Caco-2 (cell line): Measurements from ENCODE around the gene ZBTB17. TPM values are rescaled to one million over a fixed set of nuclear protein-coding genes. Genes with fewer than 3 reads are reported as not detected.

Experiments used
- BruUV-seq: library from RNA; stranded (reverse); fragments of 400-500 nt; replicated peaks from 2 replicates; lab custom pipeline; 2021; lab: Mats Ljungman, UMichigan
- CTCF ChIA-PET: fragments of 300-600 bp; sonication (Branson Sonifier 250); formaldehyde crosslinking; loops from one replicate; lab custom pipeline; 2022; ENCODE audit warnings: antibody characterized with exemption; lab: Charles Lee
- POLR2A ChIA-PET: fragments of 300-600 bp; sonication (Branson Sonifier 250); formaldehyde crosslinking; loops from one replicate; lab custom pipeline; 2022; ENCODE audit warnings: antibody characterized with exemption; lab: Charles Lee
- DNase-seq, 2 experiments: peaks; one replicate each; pipeline versions ENCODE4 v3.0.0 to v3.0.0-alpha.2; 2020 to 2022
- H3K27me3 ChIP-seq: replicated peaks from 2 replicates; pipeline ENCODE4 v1.6.0; 2011; ENCODE audit warnings: low read length; ENCODE audit not compliant: control insufficient read depth, insufficient read depth
- H3K36me3 ChIP-seq: 2 replicates; pipeline ENCODE4 v1.5.1; 2011; ENCODE audit warnings: low read length; ENCODE audit not compliant: control insufficient read depth, insufficient read depth
- H3K4me1 ChIP-seq: fragments of 250-450 bp; sonication (Bioruptor Pico); 2 replicates; pipeline ENCODE4 v1.5.1; 2020; ENCODE audit warnings: mild to moderate bottlenecking
- H3K4me3 ChIP-seq: 2 replicates; pipeline ENCODE4 v1.5.1; 2011; ENCODE audit warnings: low read depth, mild to moderate bottlenecking, control low read depth, low read length
- H3K9me3 ChIP-seq: fragments of 250-450 bp; sonication (Bioruptor Pico); 2 replicates; pipeline ENCODE4 v1.5.1; 2020; ENCODE audit warnings: mild to moderate bottlenecking, moderate library complexity
- H3K27ac Mint-ChIP-seq: one replicate; pipeline ENCODE4 v1.8.0; 2022; ENCODE audit warnings: mixed read lengths; ENCODE audit not compliant: unreplicated experiment
- H3K27me3 Mint-ChIP-seq: one replicate; pipeline ENCODE4 v1.8.0; 2022; ENCODE audit warnings: mixed read lengths; ENCODE audit not compliant: insufficient read depth, unreplicated experiment
- H3K36me3 Mint-ChIP-seq: one replicate; pipeline ENCODE4 v1.8.0; 2022; ENCODE audit warnings: mild to moderate bottlenecking, mixed read lengths; ENCODE audit not compliant: insufficient read depth, unreplicated experiment
- H3K4me1 Mint-ChIP-seq: one replicate; pipeline ENCODE4 v1.8.0; 2022; ENCODE audit warnings: low read depth, mixed read lengths; ENCODE audit not compliant: unreplicated experiment
- H3K4me3 Mint-ChIP-seq: one replicate; pipeline ENCODE4 v1.8.0; 2022; ENCODE audit warnings: mild to moderate bottlenecking, moderate library complexity, mixed read lengths; ENCODE audit not compliant: unreplicated experiment
- H3K9me3 Mint-ChIP-seq: one replicate; pipeline ENCODE4 v1.8.0; 2022; ENCODE audit warnings: mixed read lengths; ENCODE audit not compliant: unreplicated experiment
- intact Hi-C: fragments of 100-400 bp; cut with micrococcal nuclease; formaldehyde crosslinking; loops from one replicate; pipeline ENCODE4 v1.10.0; 2022; ENCODE audit not compliant: unreplicated experiment
- total RNA-seq: library from RNA; stranded (reverse); gene quantifications from 2 replicates; pipeline ENCODE4 v1.2.3, GENCODE V29; 2022
- TF ChIP-seq, protein P1 (sequence below), 2 experiments: fragments of 200-600 bp in 1 of 2; IDR thresholded peaks; 1 replicate in 1 of 2; 2 replicates in 1 of 2; pipeline versions ENCODE4 v1.5.1 to v1.8.0; 2011 to 2022; ENCODE audit warnings: antibody characterized with exemption in 1 of 2, control low read depth in 1 of 2, inconsistent platforms in 1 of 2, low read depth in 1 of 2, low read length in 1 of 2, mild to moderate bottlenecking in 1 of 2, moderate library complexity in 1 of 2; ENCODE audit not compliant: insufficient read depth in 1 of 2, severe bottlenecking in 1 of 2, unreplicated experiment in 1 of 2

ZBTB17 gene
- total RNA-seq, 1 experiment from 2014 or later, result 23.5 TPM

DNA sequence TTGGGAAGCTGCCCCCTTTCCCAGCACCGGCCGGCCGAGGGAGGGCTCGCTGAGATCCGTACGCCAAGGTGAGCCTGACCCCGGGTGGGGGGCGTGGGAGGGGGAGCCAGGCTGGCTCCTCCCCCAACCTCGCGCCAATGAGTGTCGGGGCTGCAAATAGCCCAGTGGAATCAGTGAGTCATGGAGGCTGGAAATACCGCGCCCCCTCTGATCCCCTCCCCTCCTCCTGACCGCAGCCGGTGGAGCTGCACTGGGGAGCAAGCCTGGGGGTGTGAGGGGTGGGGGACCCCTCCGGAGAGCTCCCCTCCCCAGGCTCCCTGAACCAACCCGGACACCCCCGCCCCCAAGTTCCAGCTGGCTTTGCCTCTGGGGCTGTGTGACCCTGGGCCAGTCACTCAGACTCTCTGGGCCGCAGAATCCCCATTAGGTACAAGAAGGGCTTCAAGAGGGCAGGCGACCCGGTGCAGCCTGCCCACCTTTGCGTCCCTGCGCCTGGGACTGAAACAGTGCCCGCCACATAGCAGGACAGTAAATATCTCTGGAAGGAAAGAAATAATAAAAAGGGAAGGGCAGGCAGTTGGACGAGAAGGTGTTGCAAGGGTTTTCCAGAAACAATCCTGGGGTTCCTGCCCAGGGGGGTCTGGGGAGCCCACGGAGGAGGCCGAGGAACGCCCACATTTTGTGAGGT, 37.5 kb upstream of the ZBTB17 start:
- Histone ChIP-seq H3K4me3 (no peak overlapping the region), H3K9me3 (no peaks in the 10 kb centered on the region), H3K27me3 (no peaks in the 10 kb centered on the region), H3K4me1 (no peaks in the 10 kb centered on the region), H3K36me3 (no peaks in the 10 kb centered on the region)
- Mint-ChIP-seq H3K4me1 (no peaks in the 10 kb centered on the region), H3K36me3 (no peaks in the 10 kb centered on the region), H3K9me3 (no peaks in the 10 kb centered on the region), H3K27ac (no peak overlapping the region), H3K27me3 (no peaks in the 10 kb centered on the region), H3K4me3 (no peak overlapping the region)
- DNase-seq, result no peak
- TF ChIP-seq, protein P1, sequence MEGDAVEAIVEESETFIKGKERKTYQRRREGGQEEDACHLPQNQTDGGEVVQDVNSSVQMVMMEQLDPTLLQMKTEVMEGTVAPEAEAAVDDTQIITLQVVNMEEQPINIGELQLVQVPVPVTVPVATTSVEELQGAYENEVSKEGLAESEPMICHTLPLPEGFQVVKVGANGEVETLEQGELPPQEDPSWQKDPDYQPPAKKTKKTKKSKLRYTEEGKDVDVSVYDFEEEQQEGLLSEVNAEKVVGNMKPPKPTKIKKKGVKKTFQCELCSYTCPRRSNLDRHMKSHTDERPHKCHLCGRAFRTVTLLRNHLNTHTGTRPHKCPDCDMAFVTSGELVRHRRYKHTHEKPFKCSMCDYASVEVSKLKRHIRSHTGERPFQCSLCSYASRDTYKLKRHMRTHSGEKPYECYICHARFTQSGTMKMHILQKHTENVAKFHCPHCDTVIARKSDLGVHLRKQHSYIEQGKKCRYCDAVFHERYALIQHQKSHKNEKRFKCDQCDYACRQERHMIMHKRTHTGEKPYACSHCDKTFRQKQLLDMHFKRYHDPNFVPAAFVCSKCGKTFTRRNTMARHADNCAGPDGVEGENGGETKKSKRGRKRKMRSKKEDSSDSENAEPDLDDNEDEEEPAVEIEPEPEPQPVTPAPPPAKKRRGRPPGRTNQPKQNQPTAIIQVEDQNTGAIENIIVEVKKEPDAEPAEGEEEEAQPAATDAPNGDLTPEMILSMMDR (IDR thresholded peaks at IDR 0.05; ENCODE audit: insufficient read depth in 1 of 2, low read depth in 1 of 2, low read length in 1 of 2, severe bottlenecking in 1 of 2, unreplicated experiment in 1 of 2), result no peak
- intact Hi-C loops, result no loop called here
- BruUV-seq, result no TSS peak
- CTCF ChIA-PET, result interaction anchor here (0.7 kb wide), 1 partner anchor 230 kb away, joined by 4 read pairs; no protein-coding TSS in a partner anchor
- POLR2A ChIA-PET, result no interaction called here

DNA sequence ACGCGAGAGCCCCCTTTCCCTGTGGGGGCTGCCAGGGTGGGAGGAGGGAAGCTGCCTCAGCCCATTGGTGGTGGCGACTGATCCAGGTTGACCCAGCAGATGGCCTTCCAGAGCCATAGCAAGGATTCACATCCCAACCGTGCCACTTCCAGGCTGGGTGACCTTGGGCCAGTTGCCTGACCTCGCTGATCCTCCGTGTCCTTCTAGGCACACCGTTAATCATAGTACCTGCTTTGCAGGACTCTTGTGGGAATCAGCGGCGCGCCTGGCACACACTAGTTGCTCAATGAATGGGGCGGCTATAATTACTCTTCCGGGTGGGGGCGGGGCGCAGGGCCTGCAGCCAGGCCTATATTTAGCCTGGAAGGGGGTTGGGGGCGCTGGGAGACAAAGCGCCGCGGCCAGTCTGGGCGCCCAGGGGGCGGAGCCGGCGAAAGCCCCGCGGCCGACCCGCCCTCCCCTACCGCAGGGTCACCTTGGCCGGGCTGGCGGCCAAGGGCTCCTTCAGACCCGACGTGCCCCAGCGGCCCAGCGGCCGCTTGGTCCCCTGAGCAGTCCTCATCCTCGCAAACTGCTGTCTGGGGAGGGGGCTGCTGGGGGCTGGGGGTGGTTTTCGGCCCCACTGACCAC, 36.8 kb upstream of the ZBTB17 start:
- Mint-ChIP-seq H3K36me3 (no peaks in the 10 kb centered on the region), H3K27me3 (no peaks in the 10 kb centered on the region), H3K4me3 (no peak overlapping the region), H3K27ac (no peak overlapping the region), H3K9me3 (no peaks in the 10 kb centered on the region), H3K4me1 (no peaks in the 10 kb centered on the region)
- BruUV-seq, result no TSS peak
- Histone ChIP-seq H3K27me3 (no peaks in the 10 kb centered on the region), H3K9me3 (no peaks in the 10 kb centered on the region), H3K4me3 (no peak overlapping the region), H3K36me3 (no peaks in the 10 kb centered on the region), H3K4me1 (no peaks in the 10 kb centered on the region)
- CTCF ChIA-PET, result no interaction called here
- TF ChIP-seq, protein P1 (IDR thresholded peaks at IDR 0.05; ENCODE audit: insufficient read depth in 1 of 2, low read depth in 1 of 2, low read length in 1 of 2, severe bottlenecking in 1 of 2, unreplicated experiment in 1 of 2), result no peak
- POLR2A ChIA-PET, result no interaction called here
- intact Hi-C loops, result no loop called here
- no peak for DNase-seq

DNA sequence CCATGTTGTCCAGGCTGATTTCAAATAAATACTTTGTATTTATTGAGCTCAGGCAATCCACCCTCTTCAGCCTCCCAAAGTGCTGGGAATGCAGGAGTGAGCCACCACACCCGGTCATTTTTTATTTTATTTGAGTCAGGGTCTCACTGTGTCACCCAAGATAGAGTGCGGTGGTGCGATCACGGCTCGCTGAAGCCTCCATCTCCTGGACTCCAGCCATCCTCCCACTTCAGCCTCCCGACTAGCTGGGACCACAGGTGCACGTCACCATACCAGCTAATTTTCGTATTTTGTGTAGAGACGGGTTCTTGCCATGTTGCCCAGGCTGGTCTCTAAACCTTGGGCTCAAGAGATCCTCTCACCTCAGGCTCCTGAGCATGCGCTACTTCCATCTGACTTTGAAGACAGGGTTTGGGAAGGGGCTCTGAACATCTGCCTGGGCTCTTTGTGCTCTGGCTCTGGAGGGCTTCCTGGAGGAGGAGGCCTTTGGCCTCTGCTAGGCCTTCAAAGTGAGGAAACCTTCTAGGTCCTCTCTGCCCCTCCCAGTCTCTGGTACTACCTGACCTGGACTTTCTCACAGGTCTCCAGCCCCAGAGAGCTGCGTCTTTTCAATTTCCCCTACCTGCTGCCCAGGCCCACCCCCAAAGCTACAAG, 36.2 kb upstream of the ZBTB17 start:
- ChIA-PET POLR2A (no interaction called here), CTCF (no interaction called here)
- Histone ChIP-seq H3K36me3 (no peaks in the 10 kb centered on the region), H3K4me1 (no peaks in the 10 kb centered on the region), H3K27me3 (no peaks in the 10 kb centered on the region), H3K4me3 (no peak overlapping the region), H3K9me3 (no peaks in the 10 kb centered on the region)
- H3K27ac Mint-ChIP-seq, result no peak overlapping the region
- H3K4me1 Mint-ChIP-seq, result no peaks in the 10 kb centered on the region
- no peaks in the 10 kb centered on the region for H3K36me3 Mint-ChIP-seq
- TF ChIP-seq, protein P1 (IDR thresholded peaks at IDR 0.05; ENCODE audit: insufficient read depth in 1 of 2, low read depth in 1 of 2, low read length in 1 of 2, severe bottlenecking in 1 of 2, unreplicated experiment in 1 of 2), result no peak
- H3K9me3 Mint-ChIP-seq, result no peaks in the 10 kb centered on the region
- intact Hi-C loops, result no loop called here
- DNase-seq, result no peak
- no peaks in the 10 kb centered on the region for H3K27me3 Mint-ChIP-seq
- BruUV-seq, result no TSS peak
- no peak overlapping the region for H3K4me3 Mint-ChIP-seq
